ENCODE measurements around the gene PTPN4. TPM values are rescaled to one million over a fixed set of nuclear protein-coding genes. Genes with fewer than 3 reads are reported as not detected.
A peak's percentile ranks its signal among the peaks of the same experiment; 100 is the strongest.

PTPN4 gene
- total and polyA plus RNA-seq, 9 of the 15 experiments (the other 6 are each of a cell fraction or from before 2014, with no cell fraction given), result 5.0 to 32.8 (median 27.3) TPM

GRCh38 chr2:119792907-119793312 lies 33.2 kb downstream of the PTPN4 start (continued):
- TF ChIP-seq SAFB2 (IDR thresholded peaks at IDR 0.05; ENCODE audit: borderline replicate concordance, low read depth, low read length, severe bottlenecking), result no peak
- TF ChIP-seq ZNF12 (CRISPR knock-in tag; IDR thresholded peaks at IDR 0.05), result no peak
- TF ChIP-seq SREBF2 (CRISPR knock-in tag; IDR thresholded peaks at IDR 0.05), result no peak
- 0 out of 4 replicates have a peak, but pooled peaks have one; percentile 8 to 11 for TF ChIP-seq TRIM24 (IDR thresholded peaks at IDR 0.05)
- TF ChIP-seq ZNF253 (CRISPR knock-in tag; conservative IDR thresholded peaks at IDR 0.05), result no peak
- TF ChIP-seq FUS (optimal IDR thresholded peaks at IDR 0.05; ENCODE audit: low read depth, low read length), result no peak
- TF ChIP-seq CBX3 (IDR thresholded peaks at IDR 0.05; ENCODE audit: borderline replicate concordance in 1 of 2, low read length in 2 of 2), result peak in 1 of 2 experiments; percentile 66; a peak in 1 of 3 replicates
- no peak for TF ChIP-seq MEIS2 (IDR thresholded peaks at IDR 0.05; ENCODE audit: partially characterized antibody)
- no peak for TF ChIP-seq ZNF124 (CRISPR knock-in tag; IDR thresholded peaks at IDR 0.05)
- TF ChIP-seq GATAD2A (IDR thresholded peaks at IDR 0.05), result no peak
- no peak for TF ChIP-seq CREB5 (CRISPR knock-in tag; IDR thresholded peaks at IDR 0.05)
- no peak for TF ChIP-seq ZNF707 (CRISPR knock-in tag; conservative IDR thresholded peaks at IDR 0.05)
- no peak for TF ChIP-seq PHB (CRISPR knock-in tag; IDR thresholded peaks at IDR 0.05)
- no peak for TF ChIP-seq ZNF224 (CRISPR knock-in tag; IDR thresholded peaks at IDR 0.05)
- TF ChIP-seq DPF2 (IDR thresholded peaks at IDR 0.05), result no peak

Data from K562 (cell line).